GM12878 (cell line): Measurements from ENCODE around the gene TP73. TPM values are rescaled to one million over a fixed set of nuclear protein-coding genes. Genes with fewer than 3 reads are reported as not detected.

Experiments
- ATAC-seq: fragments of 200-7000 bp; cut with Tn5 transposase; 3 replicates; pipeline ENCODE4 v1.9.1; 2020; ENCODE audit warnings: mild to moderate bottlenecking, moderate library complexity
- BruUV-seq: library from RNA; stranded (reverse); fragments of 400-500 nt; replicated peaks from 2 replicates; lab custom pipeline; 2021; lab: Mats Ljungman, UMichigan
- CTCF ChIA-PET: fragments of 300-600 bp; sonication (Branson Sonifier 250); formaldehyde crosslinking; extraction: SDS; loops from one replicate; lab custom pipeline; 2021; ENCODE audit warnings: inconsistent platforms; lab: Yijun Ruan, JAX
- POLR2A ChIA-PET: fragments of 350-600 bp; formaldehyde crosslinking; extraction: SDS; loops from one replicate; lab custom pipeline; 2021; ENCODE audit warnings: inconsistent platforms; lab: Charles Lee
- RAD21 ChIA-PET: fragments of 300-600 bp; sonication (Branson Sonifier 250); formaldehyde crosslinking; loops from one replicate; lab custom pipeline; 2023; ENCODE audit warnings: antibody characterized with exemption; ENCODE audit not compliant: unreplicated experiment; lab: Charles Lee
- SMC1A ChIA-PET: fragments of 300-600 bp; sonication (Branson Sonifier 250); formaldehyde crosslinking; loops from one replicate; lab custom pipeline; 2023; ENCODE audit not compliant: unreplicated experiment, uncharacterized antibody; lab: Charles Lee
- DNase-seq: peaks from one replicate; pipeline ENCODE4 v3.0.0-alpha.2; 2011; ENCODE audit warnings: low read depth, low spot score
- FAIRE-seq: peaks from 3 replicates; lab custom pipeline; 2011; peaks lifted over from hg19 to GRCh38; lab: Jason Lieb, UNC
- H2AFZ ChIP-seq: 2 replicates; pipeline ENCODE4 v1.6.0; 2011; ENCODE audit warnings: low read depth, low read length, control low read depth; ENCODE audit not compliant: control insufficient read depth
- H3K27ac ChIP-seq: 2 replicates; pipeline ENCODE4 v1.5.1; 2011; ENCODE audit warnings: control low read depth; ENCODE audit not compliant: control insufficient read depth, insufficient read depth
- H3K27me3 ChIP-seq, 2 experiments: replicated peaks in 1 of 2; 2 replicates each; pipeline versions ENCODE4 v1.6.0 to v1.6.1; 2011; ENCODE audit warnings: low read length in 1 of 2; ENCODE audit not compliant: control insufficient read depth in 2 of 2, insufficient read depth in 2 of 2
- H3K36me3 ChIP-seq, 2 experiments: 2 replicates each; pipeline ENCODE4 v1.5.1; 2011; ENCODE audit warnings: low read length in 1 of 2; ENCODE audit not compliant: control insufficient read depth in 2 of 2, insufficient read depth in 2 of 2
- H3K4me1 ChIP-seq: 2 replicates; pipeline ENCODE4 v1.6.1; 2011; ENCODE audit warnings: mild to moderate bottlenecking, low read length, moderate library complexity, mixed read lengths; ENCODE audit not compliant: control insufficient read depth, insufficient read depth
- H3K4me2 ChIP-seq: 2 replicates; pipeline ENCODE4 v1.6.0; 2011; ENCODE audit warnings: control low read depth; ENCODE audit not compliant: control insufficient read depth, insufficient read depth
- H3K4me3 ChIP-seq: fragments of 200-600 bp; sonication (generic); 2 replicates; pipeline ENCODE4 v1.5.1; 2016
- H3K79me2 ChIP-seq: 2 replicates; pipeline ENCODE4 v1.6.0; 2011; ENCODE audit warnings: low read length; ENCODE audit not compliant: control insufficient read depth, insufficient read depth
- H3K9ac ChIP-seq: 2 replicates; pipeline ENCODE4 v1.8.0; 2011; ENCODE audit warnings: low read length, control low read depth, mixed read lengths; ENCODE audit not compliant: control insufficient read depth, insufficient read depth
- H3K9me3 ChIP-seq: replicated peaks from 3 replicates; pipeline ENCODE4 v1.5.1; 2011; ENCODE audit warnings: mild to moderate bottlenecking, low read length; ENCODE audit not compliant: control insufficient read depth, insufficient read depth
- H4K20me1 ChIP-seq: 2 replicates; pipeline ENCODE4 v1.6.0; 2011; ENCODE audit not compliant: control insufficient read depth, insufficient read depth
- ATF7 ChIP-seq: fragments of 450-650 bp; IDR thresholded peaks from 2 replicates; pipeline ENCODE4 v1.6.1; 2016; ENCODE audit warnings: low read depth, mild to moderate bottlenecking
- CBFB ChIP-seq: IDR thresholded peaks from 2 replicates; pipeline ENCODE4 v1.6.1; 2016; ENCODE audit warnings: antibody characterized with exemption, low read depth
- CBX3 ChIP-seq: fragments of 200-600 bp; sonication (generic); IDR thresholded peaks from 2 replicates; pipeline ENCODE4 v1.6.1; 2016; ENCODE audit warnings: low read depth, borderline replicate concordance
- HDAC2 ChIP-seq: fragments of 200-600 bp; sonication (generic); IDR thresholded peaks from 2 replicates; pipeline ENCODE4 v1.6.1; 2017
- MTA2 ChIP-seq: fragments of 450-650 bp; IDR thresholded peaks from 2 replicates; pipeline ENCODE4 v1.6.1; 2016; ENCODE audit warnings: low read depth, mild to moderate bottlenecking, moderate library complexity
- POLR2AphosphoS2 ChIP-seq: IDR thresholded peaks from 2 replicates; pipeline ENCODE4 v1.6.1; 2011; ENCODE audit warnings: low read depth, mild to moderate bottlenecking, low read length, improper control_type of control experiment, moderate library complexity
- RAD21 ChIP-seq: IDR thresholded peaks from 2 replicates; pipeline ENCODE4 v1.6.1; 2011; ENCODE audit warnings: mild to moderate bottlenecking, low read depth, low read length, moderate library complexity; ENCODE audit not compliant: insufficient read depth
- RFX5 ChIP-seq: IDR thresholded peaks from 2 replicates; pipeline ENCODE4 v1.6.1; 2011; ENCODE audit warnings: low read depth, low read length, improper control_type of control experiment
- SMAD1 ChIP-seq: fragments of 450-650 bp; IDR thresholded peaks from 2 replicates; pipeline ENCODE4 v1.6.1; 2018; ENCODE audit warnings: mild to moderate bottlenecking, low read depth; ENCODE audit not compliant: partially characterized antibody
- TARDBP ChIP-seq: IDR thresholded peaks from 2 replicates; pipeline ENCODE4 v1.6.1; 2016; ENCODE audit warnings: borderline replicate concordance
- TCF3 ChIP-seq: IDR thresholded peaks from 2 replicates; pipeline ENCODE4 v1.6.1; 2012; ENCODE audit warnings: low read depth, mild to moderate bottlenecking, low read length, borderline replicate concordance; ENCODE audit not compliant: insufficient read depth
- YBX1 ChIP-seq: fragments of 450-650 bp; IDR thresholded peaks from 2 replicates; pipeline ENCODE4 v1.6.1; 2016; ENCODE audit warnings: antibody characterized with exemption
- WGBS: methylation state at CpG from one replicate; pipeline ENCODE4 v1.1.6; 2016; ENCODE audit warnings: low lambda C conversion rate; ENCODE audit not compliant: insufficient replicate concordance, insufficient coverage; ENCODE audit errors: missing lambda C conversion rate; 5-methylcytosine and 5-hydroxymethylcytosine counted together
- in situ Hi-C: fragments of 300-500 bp; cut with MboI; formaldehyde crosslinking; loops from 9 replicates; pipeline ENCODE4 v1.14.3; 2018; ENCODE audit warnings: mixed read lengths
- intact Hi-C: fragments of 100-400 bp; cut with micrococcal nuclease; formaldehyde crosslinking; loops from one replicate; pipeline ENCODE4 v1.14.2; 2022; ENCODE audit not compliant: unreplicated experiment
- polyA plus RNA-seq, 11 experiments: library from polyadenylated mRNA; depleted of rRNA in 4 of 11; unstranded in 6 of 11; stranded (reverse) in 5 of 11; fragments of >200 nt; fragmentation: Nextera tagmentation in 4 of 11; fragmentation: Illumina TruSeq in 1 of 11; extraction: Ambion mirVana in 4 of 11; extraction: Trizol in 1 of 11; gene quantifications; 1 replicate in 1 of 11; 2 replicates in 10 of 11; pipeline versions ENCODE4 v1.2.1 to v1.2.3, GENCODE V29; 2011 to 2016; ENCODE audit warnings: inconsistent platforms in 2 of 11, missing spikeins in 2 of 11, low read depth in 1 of 11
- total RNA-seq, 4 experiments: library from RNA; depleted of rRNA in 3 of 4; stranded (reverse); fragments of >200 nt in 3 of 4; fragmentation: Illumina TruSeq in 1 of 4; extraction: Trizol in 1 of 4; gene quantifications; 2 replicates each; pipeline versions ENCODE4 v1.2.1 to v1.2.3, GENCODE V29; 2013 to 2021
- TF ChIP-seq, protein P1 (sequence below): fragments of 450-650 bp; IDR thresholded peaks from 2 replicates; pipeline ENCODE4 v1.6.1; 2016; ENCODE audit warnings: mild to moderate bottlenecking
- TF ChIP-seq, protein P2 (sequence below): fragments of 450-650 bp; IDR thresholded peaks from 2 replicates; pipeline ENCODE4 v1.6.1; 2017; ENCODE audit warnings: mild to moderate bottlenecking, moderate library complexity
- TF ChIP-seq, protein P3 (sequence below): IDR thresholded peaks from 2 replicates; pipeline ENCODE4 v1.6.1; 2011; ENCODE audit warnings: borderline replicate concordance, low read depth, mild to moderate bottlenecking, moderate library complexity, low read length; ENCODE audit not compliant: insufficient read depth, poor library complexity, severe bottlenecking

TP73 gene
- total and polyA plus RNA-seq, 10 of the 15 experiments (the other 5 are each of a cell fraction or from before 2014, with no cell fraction given), result 0.08 to 54.2 (median 14.9) TPM

DNA sequence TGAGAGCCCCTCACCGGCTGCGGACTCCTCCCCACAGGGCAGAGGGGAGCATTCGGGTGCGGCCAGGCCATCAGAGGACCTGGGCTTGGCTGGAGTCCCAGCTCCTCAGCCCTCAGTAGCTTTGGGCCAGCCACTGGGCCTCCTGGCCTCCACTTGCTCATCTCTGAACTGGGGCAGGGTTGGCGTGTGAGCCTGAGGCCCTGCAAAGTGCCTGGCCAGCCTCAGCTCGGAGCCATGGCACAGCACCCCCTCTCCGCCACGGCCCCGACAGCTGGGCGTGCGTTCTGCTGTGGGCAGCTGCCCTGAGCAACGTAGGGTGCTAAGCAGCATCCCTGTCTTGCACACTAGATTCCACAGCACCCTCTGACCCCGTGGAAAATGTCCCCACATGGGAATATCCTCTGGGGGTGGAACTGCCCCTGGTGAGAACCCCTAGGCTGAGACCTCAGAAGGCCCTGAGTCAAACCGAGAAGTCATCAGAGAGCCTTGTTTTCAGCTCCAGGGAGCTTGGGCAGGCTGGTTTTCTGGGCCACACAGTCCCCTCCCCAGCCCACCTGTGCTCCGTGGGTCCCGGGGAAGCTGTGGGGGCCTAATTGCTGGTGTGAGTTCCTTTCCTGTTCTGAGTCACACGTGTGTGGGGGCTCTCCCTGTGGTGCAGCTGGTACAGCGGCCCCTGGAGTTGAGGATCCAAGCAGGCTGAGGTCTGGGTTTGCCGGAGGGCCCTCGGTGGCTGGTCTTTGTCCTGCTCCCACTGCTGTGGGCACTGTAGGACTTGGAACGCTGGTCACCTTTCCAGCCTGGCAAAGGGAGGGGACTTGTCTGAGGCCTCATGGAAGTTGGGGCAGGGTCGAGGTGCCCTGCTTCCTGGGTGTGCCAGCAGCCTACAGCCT, 24.5 kb downstream of the TP73 start:
- CTCF ChIA-PET, result interaction anchor here (1.1 to 3.8 kb wide), 10 partner anchors 11 to 117 kb away, joined by 3 to 63 read pairs (median 6); partner anchors contain the start of genes TP73 and WRAP73
- H3K4me1 ChIP-seq, result peaks cover 77% of the 10 kb centered on the region
- peak overlapping the region; percentile 92 for H3K4me2 ChIP-seq
- H3K36me3 ChIP-seq, result peaks cover 0 to 11% of the 10 kb centered on the region in 2 experiments; a peak in 3 of 4 replicates
- SMC1A ChIA-PET, result interaction anchor here (0.9 to 3.2 kb wide), 6 partner anchors 11 to 55 kb away, joined by 3 to 54 read pairs (median 6); partner anchors contain the start of genes TP73 and WRAP73
- intact Hi-C loops (loop anchor here (1.0 kb wide), 2 partner anchors 10 to 21 kb away; no protein-coding TSS in a partner anchor), in situ Hi-C loops (no loop called here)
- DNase-seq (peak; percentile 93), FAIRE-seq (peak; percentile 87), ATAC-seq (peak; percentile 67)
- H3K9me3 ChIP-seq, result no peaks in the 10 kb centered on the region
- no peak overlapping the region for H2AFZ ChIP-seq
- POLR2A ChIA-PET, result interaction anchor here (1.1 to 3.9 kb wide), 4 partner anchors 11 to 28 kb away, joined by 3 to 71 read pairs (median 39); partner anchors contain the start of genes TP73 and WRAP73
- RAD21 ChIA-PET, result interaction anchor here (0.6 to 3.8 kb wide), 13 partner anchors 11 to 1091 kb away, joined by 3 to 80 read pairs (median 5); partner anchors contain the start of genes TP73 and WRAP73
- under 1% methylated on average over 20 of the region's 22 CpGs for WGBS
- peak overlapping the region; percentile 40; the same call in 1 of the 2 replicates for H3K4me3 ChIP-seq
- H3K27ac ChIP-seq, result peak overlapping the region; percentile 89
- H3K27me3 ChIP-seq, result no peaks in the 10 kb centered on the region
- peak overlapping the region; percentile 49; the same call in 1 of the 2 replicates for H3K9ac ChIP-seq
- no TSS peak for BruUV-seq
- no peaks in the 10 kb centered on the region; the same call in 1 of the 2 replicates for H4K20me1 ChIP-seq
- H3K79me2 ChIP-seq, result peaks cover 73% of the 10 kb centered on the region
- peak; percentile 98 for TF ChIP-seq MTA2
- TF ChIP-seq CBX3, result no peak
- TF ChIP-seq, protein P1, sequence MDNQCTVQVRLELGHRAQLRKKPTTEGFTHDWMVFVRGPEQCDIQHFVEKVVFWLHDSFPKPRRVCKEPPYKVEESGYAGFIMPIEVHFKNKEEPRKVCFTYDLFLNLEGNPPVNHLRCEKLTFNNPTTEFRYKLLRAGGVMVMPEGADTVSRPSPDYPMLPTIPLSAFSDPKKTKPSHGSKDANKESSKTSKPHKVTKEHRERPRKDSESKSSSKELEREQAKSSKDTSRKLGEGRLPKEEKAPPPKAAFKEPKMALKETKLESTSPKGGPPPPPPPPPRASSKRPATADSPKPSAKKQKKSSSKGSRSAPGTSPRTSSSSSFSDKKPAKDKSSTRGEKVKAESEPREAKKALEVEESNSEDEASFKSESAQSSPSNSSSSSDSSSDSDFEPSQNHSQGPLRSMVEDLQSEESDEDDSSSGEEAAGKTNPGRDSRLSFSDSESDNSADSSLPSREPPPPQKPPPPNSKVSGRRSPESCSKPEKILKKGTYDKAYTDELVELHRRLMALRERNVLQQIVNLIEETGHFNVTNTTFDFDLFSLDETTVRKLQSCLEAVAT, result peak; percentile 72; the same call in 1 of the 2 replicates
- TF ChIP-seq, protein P2, sequence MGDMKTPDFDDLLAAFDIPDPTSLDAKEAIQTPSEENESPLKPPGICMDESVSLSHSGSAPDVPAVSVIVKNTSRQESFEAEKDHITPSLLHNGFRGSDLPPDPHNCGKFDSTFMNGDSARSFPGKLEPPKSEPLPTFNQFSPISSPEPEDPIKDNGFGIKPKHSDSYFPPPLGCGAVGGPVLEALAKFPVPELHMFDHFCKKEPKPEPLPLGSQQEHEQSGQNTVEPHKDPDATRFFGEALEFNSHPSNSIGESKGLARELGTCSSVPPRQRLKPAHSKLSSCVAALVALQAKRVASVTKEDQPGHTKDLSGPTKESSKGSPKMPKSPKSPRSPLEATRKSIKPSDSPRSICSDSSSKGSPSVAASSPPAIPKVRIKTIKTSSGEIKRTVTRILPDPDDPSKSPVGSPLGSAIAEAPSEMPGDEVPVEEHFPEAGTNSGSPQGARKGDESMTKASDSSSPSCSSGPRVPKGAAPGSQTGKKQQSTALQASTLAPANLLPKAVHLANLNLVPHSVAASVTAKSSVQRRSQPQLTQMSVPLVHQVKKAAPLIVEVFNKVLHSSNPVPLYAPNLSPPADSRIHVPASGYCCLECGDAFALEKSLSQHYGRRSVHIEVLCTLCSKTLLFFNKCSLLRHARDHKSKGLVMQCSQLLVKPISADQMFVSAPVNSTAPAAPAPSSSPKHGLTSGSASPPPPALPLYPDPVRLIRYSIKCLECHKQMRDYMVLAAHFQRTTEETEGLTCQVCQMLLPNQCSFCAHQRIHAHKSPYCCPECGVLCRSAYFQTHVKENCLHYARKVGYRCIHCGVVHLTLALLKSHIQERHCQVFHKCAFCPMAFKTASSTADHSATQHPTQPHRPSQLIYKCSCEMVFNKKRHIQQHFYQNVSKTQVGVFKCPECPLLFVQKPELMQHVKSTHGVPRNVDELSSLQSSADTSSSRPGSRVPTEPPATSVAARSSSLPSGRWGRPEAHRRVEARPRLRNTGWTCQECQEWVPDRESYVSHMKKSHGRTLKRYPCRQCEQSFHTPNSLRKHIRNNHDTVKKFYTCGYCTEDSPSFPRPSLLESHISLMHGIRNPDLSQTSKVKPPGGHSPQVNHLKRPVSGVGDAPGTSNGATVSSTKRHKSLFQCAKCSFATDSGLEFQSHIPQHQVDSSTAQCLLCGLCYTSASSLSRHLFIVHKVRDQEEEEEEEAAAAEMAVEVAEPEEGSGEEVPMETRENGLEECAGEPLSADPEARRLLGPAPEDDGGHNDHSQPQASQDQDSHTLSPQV, result no peak
- TF ChIP-seq, protein P3, sequence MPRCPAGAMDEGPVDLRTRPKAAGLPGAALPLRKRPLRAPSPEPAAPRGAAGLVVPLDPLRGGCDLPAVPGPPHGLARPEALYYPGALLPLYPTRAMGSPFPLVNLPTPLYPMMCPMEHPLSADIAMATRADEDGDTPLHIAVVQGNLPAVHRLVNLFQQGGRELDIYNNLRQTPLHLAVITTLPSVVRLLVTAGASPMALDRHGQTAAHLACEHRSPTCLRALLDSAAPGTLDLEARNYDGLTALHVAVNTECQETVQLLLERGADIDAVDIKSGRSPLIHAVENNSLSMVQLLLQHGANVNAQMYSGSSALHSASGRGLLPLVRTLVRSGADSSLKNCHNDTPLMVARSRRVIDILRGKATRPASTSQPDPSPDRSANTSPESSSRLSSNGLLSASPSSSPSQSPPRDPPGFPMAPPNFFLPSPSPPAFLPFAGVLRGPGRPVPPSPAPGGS, result peak; percentile 100
- peak; percentile 44 for TF ChIP-seq SMAD1
- TF ChIP-seq TARDBP, result peak; percentile 84
- peak; percentile 88 for TF ChIP-seq CBFB
- TF ChIP-seq RAD21, result peak; percentile 42; the same call in 1 of the 2 replicates
- TF ChIP-seq RFX5, result no peak; the same call in 1 of the 2 replicates
- TF ChIP-seq ATF7, result peak; percentile 90
- no peak for TF ChIP-seq POLR2AphosphoS2
- TF ChIP-seq HDAC2, result no peak
- peak; percentile 100 for TF ChIP-seq TCF3
- TF ChIP-seq YBX1, result no peak
